Measurements from ENCODE around the gene GOLGA3. TPM values are rescaled to one million over a fixed set of nuclear protein-coding genes. Genes with fewer than 3 reads are reported as not detected.
"Not testable (repeated sequence)": the region's sequence is repeated elsewhere in the genome, so short reads cannot be mapped to it uniquely, and the experiment has no call there.

GOLGA3 gene
- total and polyA plus RNA-seq, 8 donors: 12.6 to 44.5 (median 30.2) TPM

DNA sequence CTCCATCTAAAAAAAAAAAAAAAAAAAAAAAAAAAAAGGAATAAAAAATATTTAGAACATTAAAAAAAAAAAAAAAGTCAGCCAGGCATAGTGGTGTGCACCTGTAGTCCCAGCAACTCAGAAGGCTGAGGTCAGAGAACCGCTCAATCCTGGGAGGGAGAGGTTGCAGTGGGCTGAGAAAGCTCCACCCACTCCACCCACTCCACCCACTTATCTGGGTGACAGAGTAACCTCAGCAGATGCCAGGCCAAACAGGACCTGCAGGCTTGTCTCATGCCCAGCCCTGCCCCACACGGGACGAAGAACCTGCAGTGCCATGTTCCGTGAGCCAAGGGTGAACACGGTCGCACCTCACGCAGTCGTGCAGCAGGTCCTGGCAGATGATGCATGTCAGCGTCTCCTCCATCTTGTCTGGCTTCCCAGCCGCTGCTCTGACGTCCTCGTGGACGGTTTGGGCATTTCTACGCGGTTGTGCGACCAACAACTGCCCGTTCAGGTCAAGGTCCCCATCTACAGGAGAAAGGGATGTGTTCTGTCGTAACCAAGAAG, 30.1 kb upstream of the GOLGA3 start:
- TF ChIP-seq CTCF (IDR thresholded peaks at IDR 0.05): no peak
- H3K27ac ChIP-seq: no peak overlapping the region
- intact Hi-C loops (cut with DNase I): no loop called here
- no peak for DNase-seq
- WGBS, 2 donors: 90 to 95% methylated on average over 18 of the region's 18 CpGs
- ATAC-seq: peak in 3 of 4 donors; percentile 22 to 61 (median 36)
- no peaks in the 10 kb centered on the region for H3K9me3 ChIP-seq
- H3K4me3 ChIP-seq: no peak overlapping the region
- H3K36me3 ChIP-seq: peaks cover 3 to 63% (median 22%) of the 10 kb centered on the region in 3 donors
- no peaks in the 10 kb centered on the region for H3K4me1 ChIP-seq
- H3K27me3 ChIP-seq: no peaks in the 10 kb centered on the region
- no peak for FAIRE-seq

GRCh38 chr12:132857019-132857418, 28.4 kb upstream of the GOLGA3 start:
- ATAC-seq; H3K27ac ChIP-seq; H3K4me1 ChIP-seq; H3K27me3 ChIP-seq; H3K4me3 ChIP-seq; H3K9me3 ChIP-seq; intact Hi-C loops (cut with DNase I); DNase-seq; FAIRE-seq: not testable (repeated sequence)
- peaks cover 3 to 75% (median 25%) of the 10 kb centered on the region in 3 donors for H3K36me3 ChIP-seq
- WGBS, 2 donors: 96 to 97% methylated on average over 19 to 21 of the region's 21 CpGs

- 95 to 96% methylated on average over 17 of the region's 17 CpGs for WGBS, 2 donors
- H3K36me3 ChIP-seq: peaks cover 3 to 72% (median 25%) of the 10 kb centered on the region in 3 donors
- ATAC-seq: no peak
- H3K27ac ChIP-seq: no peak overlapping the region
- H3K4me1 ChIP-seq: no peaks in the 10 kb centered on the region
- H3K9me3 ChIP-seq: no peaks in the 10 kb centered on the region
- no peak for FAIRE-seq
- H3K27me3 ChIP-seq: no peaks in the 10 kb centered on the region
- DNase-seq: no peak
- intact Hi-C loops (cut with DNase I): no loop called here
- TF ChIP-seq CTCF (IDR thresholded peaks at IDR 0.05): no peak
- H3K4me3 ChIP-seq: no peak overlapping the region
Observed at GRCh38 chr12:132856581-132856980, 27.9 kb upstream of the GOLGA3 start.

- WGBS, 2 donors: 98 to 99% methylated on average over 14 of the region's 14 CpGs
- H3K27me3 ChIP-seq; H3K27ac ChIP-seq; intact Hi-C loops (cut with DNase I); H3K9me3 ChIP-seq; ATAC-seq; FAIRE-seq; DNase-seq; H3K4me3 ChIP-seq; H3K4me1 ChIP-seq: not testable (repeated sequence)
- peaks cover 3 to 63% (median 25%) of the 10 kb centered on the region in 3 donors for H3K36me3 ChIP-seq
Observed at GRCh38 chr12:132855211-132855610, 26.5 kb upstream of the GOLGA3 start.

GRCh38 chr12:132853285-132854092, 24.8 kb upstream of the GOLGA3 start:
- Histone ChIP-seq H3K9me3 (no peaks in the 10 kb centered on the region), H3K27ac (no peak overlapping the region), H3K36me3 (peaks cover 0 to 55% (median 25%) of the 10 kb centered on the region in 3 donors), H3K27me3 (no peaks in the 10 kb centered on the region), H3K4me3 (no peak overlapping the region), H3K4me1 (no peaks in the 10 kb centered on the region)
- no peak for TF ChIP-seq CTCF (IDR thresholded peaks at IDR 0.05)
- 94% methylated on average over 50 to 51 of the region's 51 CpGs for WGBS, 2 donors
- ATAC-seq (no peak), DNase-seq (no peak), FAIRE-seq (no peak)
- intact Hi-C loops (cut with DNase I): no loop called here

- no peak for ATAC-seq
- no peak for FAIRE-seq
- Histone ChIP-seq H3K27ac (no peak overlapping the region), H3K9me3 (no peaks in the 10 kb centered on the region), H3K36me3 (peaks cover 0 to 55% (median 25%) of the 10 kb centered on the region in 3 donors), H3K4me3 (no peak overlapping the region), H3K27me3 (no peaks in the 10 kb centered on the region), H3K4me1 (no peaks in the 10 kb centered on the region)
- WGBS, 2 donors: 95 to 98% methylated on average over 12 of the region's 12 CpGs
- DNase-seq: no peak
- TF ChIP-seq CTCF (IDR thresholded peaks at IDR 0.05): no peak
- intact Hi-C loops (cut with DNase I): no loop called here
Observed at GRCh38 chr12:132852496-132852895, 23.8 kb upstream of the GOLGA3 start.

Data from pancreas (tissue), 10 donors.